Lower leg skin (tissue), 3 donors: Measurements from ENCODE around the gene ZDHHC13.

Experiments
- POLR2A ChIP-seq, 2 donors: fragments of 450-650 bp; IDR thresholded peaks; one replicate each; pipeline ENCODE4 v1.6.1; 2016 to 2017; ENCODE audit warnings: antibody characterized with exemption in 2 of 2, mild to moderate bottlenecking in 1 of 2, moderate library complexity in 1 of 2
- TF ChIP-seq, protein P1 (sequence below), 3 donors: fragments of 450-650 bp; IDR thresholded peaks; one replicate each; pipeline ENCODE4 v1.5.1; 2016; ENCODE audit warnings: antibody characterized with exemption in 3 of 3, mild to moderate bottlenecking in 3 of 3, moderate library complexity in 2 of 3

DNA sequence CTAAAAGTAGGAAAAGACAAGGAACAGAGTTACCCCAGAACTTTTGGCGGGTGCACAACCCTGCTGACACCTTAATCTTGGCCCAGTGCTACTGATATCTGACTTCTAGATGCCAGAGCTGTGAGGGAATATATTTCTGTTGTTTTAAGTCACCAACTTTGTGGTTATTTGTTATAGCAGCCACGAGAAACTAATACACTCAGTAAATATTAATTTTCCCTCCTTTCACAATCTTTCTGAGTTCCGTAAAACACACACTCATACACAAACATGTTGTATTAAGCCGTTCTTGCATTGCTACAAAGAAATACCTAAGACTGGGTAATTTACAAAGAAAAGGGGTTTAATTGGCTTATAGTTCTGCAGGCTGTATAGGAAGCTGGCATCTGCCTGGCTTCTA is 16.1 kb upstream of the ZDHHC13 start:
- no peak for TF ChIP-seq POLR2A (IDR thresholded peaks at IDR 0.05)
- TF ChIP-seq, protein P1, sequence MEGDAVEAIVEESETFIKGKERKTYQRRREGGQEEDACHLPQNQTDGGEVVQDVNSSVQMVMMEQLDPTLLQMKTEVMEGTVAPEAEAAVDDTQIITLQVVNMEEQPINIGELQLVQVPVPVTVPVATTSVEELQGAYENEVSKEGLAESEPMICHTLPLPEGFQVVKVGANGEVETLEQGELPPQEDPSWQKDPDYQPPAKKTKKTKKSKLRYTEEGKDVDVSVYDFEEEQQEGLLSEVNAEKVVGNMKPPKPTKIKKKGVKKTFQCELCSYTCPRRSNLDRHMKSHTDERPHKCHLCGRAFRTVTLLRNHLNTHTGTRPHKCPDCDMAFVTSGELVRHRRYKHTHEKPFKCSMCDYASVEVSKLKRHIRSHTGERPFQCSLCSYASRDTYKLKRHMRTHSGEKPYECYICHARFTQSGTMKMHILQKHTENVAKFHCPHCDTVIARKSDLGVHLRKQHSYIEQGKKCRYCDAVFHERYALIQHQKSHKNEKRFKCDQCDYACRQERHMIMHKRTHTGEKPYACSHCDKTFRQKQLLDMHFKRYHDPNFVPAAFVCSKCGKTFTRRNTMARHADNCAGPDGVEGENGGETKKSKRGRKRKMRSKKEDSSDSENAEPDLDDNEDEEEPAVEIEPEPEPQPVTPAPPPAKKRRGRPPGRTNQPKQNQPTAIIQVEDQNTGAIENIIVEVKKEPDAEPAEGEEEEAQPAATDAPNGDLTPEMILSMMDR (IDR thresholded peaks at IDR 0.05) = no peak
